OCI-LY1 (cell line): ENCODE data around the gene SLC25A27.

Source experiments
- H2AFZ ChIP-seq: fragments of 200-600 bp; sonication (generic), shearing (Covaris generic); 2 replicates; pipeline ENCODE4 v1.6.0; 2014; ENCODE audit warnings: antibody characterized with exemption, mild to moderate bottlenecking, low read length
- H3F3A ChIP-seq: fragments of 200-600 bp; sonication (generic), shearing (Covaris generic); 2 replicates; pipeline ENCODE4 v1.6.0; 2014; ENCODE audit warnings: mild to moderate bottlenecking, antibody characterized with exemption, low read length, moderate library complexity; ENCODE audit not compliant: insufficient read depth
- H3K27ac ChIP-seq: fragments of 200-600 bp; sonication (generic); 2 replicates; pipeline ENCODE4 v1.5.1; 2014; ENCODE audit warnings: low read length, mixed run types, mild to moderate bottlenecking, low read depth; ENCODE audit not compliant: poor library complexity, severe bottlenecking
- H3K27me3 ChIP-seq: fragments of 200-600 bp; sonication (generic); 2 replicates; pipeline ENCODE4 v1.6.0; 2014; ENCODE audit warnings: antibody characterized with exemption, mild to moderate bottlenecking, low read length, moderate library complexity; ENCODE audit not compliant: insufficient read depth
- H3K36me3 ChIP-seq: fragments of 200-600 bp; sonication (generic); 2 replicates; pipeline ENCODE4 v1.6.1; 2014; ENCODE audit warnings: mild to moderate bottlenecking, antibody characterized with exemption, low read length, moderate library complexity, mixed read lengths; ENCODE audit not compliant: insufficient read depth
- H3K4me1 ChIP-seq: fragments of 200-600 bp; sonication (generic); 2 replicates; pipeline ENCODE4 v1.5.1; 2014; ENCODE audit warnings: mild to moderate bottlenecking, low read length, moderate library complexity; ENCODE audit not compliant: insufficient read depth, severe bottlenecking
- H3K4me2 ChIP-seq: fragments of 200-600 bp; sonication (generic), shearing (Covaris generic); 2 replicates; pipeline ENCODE4 v1.6.1; 2014; ENCODE audit warnings: low read length
- H3K4me3 ChIP-seq: fragments of 200-600 bp; sonication (generic); 2 replicates; pipeline ENCODE4 v1.5.1; 2014; ENCODE audit warnings: low read length, low read depth, mild to moderate bottlenecking, mixed read lengths; ENCODE audit not compliant: poor library complexity, severe bottlenecking
- H3K79me2 ChIP-seq: fragments of 200-600 bp; shearing (Covaris generic); 2 replicates; pipeline ENCODE4 v1.6.1; 2016; ENCODE audit warnings: mixed run types, low read length, mixed read lengths; ENCODE audit not compliant: insufficient read depth
- H3K9ac ChIP-seq: fragments of 200-600 bp; sonication (generic), shearing (Covaris generic); 2 replicates; pipeline ENCODE4 v1.6.1; 2014; ENCODE audit warnings: mild to moderate bottlenecking, low read length, mixed read lengths
- H3K9me2 ChIP-seq: fragments of 200-600 bp; sonication (generic), shearing (Covaris generic); 2 replicates; pipeline ENCODE4 v1.6.1; 2014; ENCODE audit warnings: low read depth, mild to moderate bottlenecking, low read length, mixed read lengths
- H3K9me3 ChIP-seq: fragments of 200-600 bp; shearing (Covaris generic); 2 replicates; pipeline ENCODE4 v1.6.1; 2014; ENCODE audit warnings: low read length, mixed read lengths
- H4K20me1 ChIP-seq: fragments of 200-600 bp; sonication (generic), shearing (Covaris generic); 2 replicates; pipeline ENCODE4 v1.6.0; 2016; ENCODE audit warnings: mild to moderate bottlenecking, low read length; ENCODE audit not compliant: insufficient read depth
- CTCF ChIP-seq: fragments of 200-600 bp; sonication (generic), shearing (Covaris generic); IDR thresholded peaks from 2 replicates; pipeline ENCODE4 v1.5.1; 2017; ENCODE audit warnings: mild to moderate bottlenecking, antibody characterized with exemption, low read length, moderate library complexity, mixed read lengths
- EZH2 ChIP-seq: fragments of 200-600 bp; sonication (generic), shearing (Covaris generic); IDR thresholded peaks from 2 replicates; pipeline ENCODE4 v1.8.0; 2017; ENCODE audit warnings: borderline replicate concordance, mixed run types, mild to moderate bottlenecking, antibody characterized with exemption, low read length, moderate library complexity, mixed read lengths

The SLC25A27 gene

GRCh38 chr6:46652603-46653438, at the start of gene SLC25A27, which contains the start of gene CYP39A1:
Gene SLC25A27, plus strand, starts transcription at chr6:46652975. Its CDS starts 218 bp downstream, at chr6:46653193.
Gene CYP39A1, minus strand, starts transcription at chr6:46652818. Its CDS starts 236 bp downstream, at chr6:46652582.
- TF ChIP-seq EZH2 = no peak
- no peak for TF ChIP-seq CTCF
- no peaks in the 10 kb centered on the region for H3K9me2 ChIP-seq
- peak within 1 kb of the TSS; percentile 89 for H3K9ac ChIP-seq
- no peaks in the 10 kb centered on the region for H3K27me3 ChIP-seq
- H2AFZ ChIP-seq = no peak within 1 kb of the TSS
- H3K4me3 ChIP-seq = peak within 1 kb of the TSS; percentile 91
- H3K4me2 ChIP-seq = peak within 1 kb of the TSS; percentile 97
- H3K79me2 ChIP-seq = peaks cover 64% of the 10 kb centered on the region
- peaks cover 39% of the 10 kb centered on the region for H3K4me1 ChIP-seq
- H4K20me1 ChIP-seq = no peaks in the 10 kb centered on the region
- H3K36me3 ChIP-seq = peaks cover 19% of the 10 kb centered on the region
- peak within 1 kb of the TSS; percentile 93 for H3K27ac ChIP-seq
- no peaks in the 10 kb centered on the region for H3K9me3 ChIP-seq
- no peaks in the 10 kb centered on the region for H3F3A ChIP-seq

GRCh38 chr6:46605091-46605797, 47.5 kb upstream of the SLC25A27 start:
- H3K4me2 ChIP-seq = no peak overlapping the region
- TF ChIP-seq CTCF (no peak), EZH2 (no peak)

GRCh38 chr6:46606338-46606737, 46.4 kb upstream of the SLC25A27 start:
- Histone ChIP-seq H3K4me3 (no peak overlapping the region), H3K79me2 (no peaks in the 10 kb centered on the region), H3K36me3 (no peaks in the 10 kb centered on the region), H3K9me2 (no peaks in the 10 kb centered on the region), H3K9me3 (no peaks in the 10 kb centered on the region), H4K20me1 (no peaks in the 10 kb centered on the region), H3K27ac (no peak overlapping the region), H3K9ac (no peak overlapping the region), H2AFZ (no peak overlapping the region), H3K4me1 (no peaks in the 10 kb centered on the region), H3F3A (no peaks in the 10 kb centered on the region), H3K27me3 (no peaks in the 10 kb centered on the region), H3K4me2 (no peak overlapping the region)
- TF ChIP-seq CTCF = no peak
- TF ChIP-seq EZH2 = no peak

More at GRCh38 chr6:46605091-46605797, 47.5 kb upstream of the SLC25A27 start:
- H3K36me3 ChIP-seq = no peaks in the 10 kb centered on the region; the same call in 1 of the 2 replicates
- no peaks in the 10 kb centered on the region for H3K4me1 ChIP-seq
- H2AFZ ChIP-seq = no peak overlapping the region
- H3K79me2 ChIP-seq = no peaks in the 10 kb centered on the region
- no peak overlapping the region for H3K27ac ChIP-seq
- no peak overlapping the region for H3K9ac ChIP-seq
- no peak overlapping the region for H3K4me3 ChIP-seq
- H3K9me3 ChIP-seq = no peaks in the 10 kb centered on the region
- H3K9me2 ChIP-seq = no peaks in the 10 kb centered on the region
- H3K27me3 ChIP-seq = no peaks in the 10 kb centered on the region
- no peaks in the 10 kb centered on the region for H4K20me1 ChIP-seq
- no peaks in the 10 kb centered on the region for H3F3A ChIP-seq
